ENCODE results near the gene CLDN6. TPM values are rescaled to one million over a fixed set of nuclear protein-coding genes. Genes with fewer than 3 reads are reported as not detected.

Gene CLDN6
- polyA plus RNA-seq, 4 donors = 0.04 to 24.4 TPM; not detected in 2

- Histone ChIP-seq H3K36me3 (ENCODE audit: control insufficient read depth in 3 of 3, insufficient read depth in 2 of 3, low read depth in 1 of 3, low read length in 3 of 3) (peaks cover 0 to 4% (median 0%) of the 10 kb centered on the region in 3 donors), H3K27me3 (ENCODE audit: control insufficient read depth in 3 of 3, insufficient read depth in 3 of 3, low read length in 3 of 3) (peaks cover 0 to 33% (median 16%) of the 10 kb centered on the region in 3 donors), H3K27ac (ENCODE audit: low read depth in 1 of 3, low read length in 2 of 3) (peak overlapping the region in 2 of 3 donors; percentile 8 to 50), H3K9me3 (ENCODE audit: control insufficient read depth in 2 of 2, insufficient read depth in 1 of 2, low read depth in 1 of 2, low read length in 1 of 2) (no peaks in the 10 kb centered on the region), H3K4me3 (ENCODE audit: low read depth in 1 of 3, low read length in 3 of 3) (peak overlapping the region; percentile 57 to 75 (median 59)), H3K4me1 (ENCODE audit: control insufficient read depth in 3 of 3, insufficient read depth in 2 of 3, low read depth in 1 of 3, low read length in 2 of 3) (peaks cover 0 to 23% (median 0%) of the 10 kb centered on the region in 3 donors)
- FAIRE-seq (no peak), DNase-seq (peak; percentile 66 to 71)
- WGBS, 3 donors = 1 to 3% (median 2%) methylated on average over 31 to 40 of the region's 40 CpGs
These were observed 18.2 kb upstream of the CLDN6 start for GRCh38 chr16:3035972-3036725.

DNA sequence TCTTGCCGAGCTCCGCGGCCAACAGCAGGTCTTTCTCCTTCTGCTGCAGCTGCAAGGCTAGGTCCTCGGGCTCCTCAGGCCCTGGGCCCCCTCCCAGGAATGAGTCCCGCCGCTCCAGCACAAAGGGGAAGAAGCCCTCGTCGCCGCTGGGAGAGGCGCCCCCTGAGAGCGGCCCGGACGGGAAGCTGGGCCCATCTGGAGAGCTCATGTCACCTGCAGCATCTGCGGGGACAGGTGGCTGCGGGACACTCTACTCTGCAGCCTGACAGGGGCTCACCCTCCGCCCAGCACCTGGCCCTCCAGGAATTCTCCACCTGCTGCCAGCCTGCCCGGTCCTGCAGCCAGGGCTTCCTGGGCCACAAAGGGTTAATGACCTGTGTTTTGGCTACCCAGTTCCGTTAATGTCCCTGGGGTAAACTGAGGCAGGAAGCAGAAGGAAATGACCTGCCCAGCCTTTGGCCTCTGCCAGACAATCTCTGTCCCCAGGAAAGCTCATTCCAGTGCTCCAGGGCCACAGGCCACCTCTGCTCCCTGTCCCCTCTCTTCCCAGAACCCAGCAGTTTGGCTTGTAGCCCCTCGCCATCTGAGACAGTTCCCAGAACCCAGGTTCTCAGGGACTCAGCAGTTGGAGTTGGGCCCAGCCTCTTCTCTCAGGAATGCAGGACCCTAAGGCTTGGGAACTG is 17.4 kb upstream of the CLDN6 start:
- peaks cover 0 to 5% (median 0%) of the 10 kb centered on the region in 3 donors for H3K36me3 ChIP-seq (ENCODE audit: control insufficient read depth in 3 of 3, insufficient read depth in 2 of 3, low read depth in 1 of 3, low read length in 3 of 3)
- DNase-seq (no peak), FAIRE-seq (no peak)
- H3K27me3 ChIP-seq (ENCODE audit: control insufficient read depth in 3 of 3, insufficient read depth in 3 of 3, low read length in 3 of 3) = peaks cover 0 to 35% (median 18%) of the 10 kb centered on the region in 3 donors
- no peaks in the 10 kb centered on the region for H3K9me3 ChIP-seq (ENCODE audit: control insufficient read depth in 2 of 2, insufficient read depth in 1 of 2, low read depth in 1 of 2, low read length in 1 of 2)
- no peak overlapping the region for H3K27ac ChIP-seq (ENCODE audit: low read depth in 1 of 3, low read length in 2 of 3)
- WGBS, 3 donors = 45 to 60% (median 56%) methylated on average over 14 to 19 of the region's 19 CpGs
- peak overlapping the region in 2 of 3 donors; percentile 59 to 75 for H3K4me3 ChIP-seq (ENCODE audit: low read depth in 1 of 3, low read length in 3 of 3)
- H3K4me1 ChIP-seq (ENCODE audit: control insufficient read depth in 3 of 3, insufficient read depth in 2 of 3, low read depth in 1 of 3, low read length in 2 of 3) = peaks cover 0 to 23% (median 0%) of the 10 kb centered on the region in 3 donors

- FAIRE-seq = no peak
- WGBS, 3 donors = 12 to 26% (median 18%) methylated on average over 7 of the region's 7 CpGs
- H3K9me3 ChIP-seq (ENCODE audit: control insufficient read depth in 2 of 2, insufficient read depth in 1 of 2, low read depth in 1 of 2, low read length in 1 of 2) = no peaks in the 10 kb centered on the region
- no peak overlapping the region for H3K4me3 ChIP-seq (ENCODE audit: low read depth in 1 of 3, low read length in 3 of 3)
- no peak overlapping the region for H3K27ac ChIP-seq (ENCODE audit: low read depth in 1 of 3, low read length in 2 of 3)
- H3K27me3 ChIP-seq (ENCODE audit: control insufficient read depth in 3 of 3, insufficient read depth in 3 of 3, low read length in 3 of 3) = peaks cover 0 to 49% (median 9%) of the 10 kb centered on the region in 3 donors
- H3K4me1 ChIP-seq (ENCODE audit: control insufficient read depth in 3 of 3, insufficient read depth in 2 of 3, low read depth in 1 of 3, low read length in 2 of 3) = peaks cover 0 to 23% (median 0%) of the 10 kb centered on the region in 3 donors
- peaks cover 0 to 23% (median 0%) of the 10 kb centered on the region in 3 donors for H3K36me3 ChIP-seq (ENCODE audit: control insufficient read depth in 3 of 3, insufficient read depth in 2 of 3, low read depth in 1 of 3, low read length in 3 of 3)
- DNase-seq = peak in 1 of 2 donors; percentile 37
These were observed 14.6 kb upstream of the CLDN6 start for GRCh38 chr16:3032624-3033023.

- H3K27ac ChIP-seq (ENCODE audit: low read depth in 1 of 3, low read length in 2 of 3) = no peak overlapping the region
- FAIRE-seq = no peak
- peaks cover 0 to 21% (median 0%) of the 10 kb centered on the region in 3 donors for H3K4me1 ChIP-seq (ENCODE audit: control insufficient read depth in 3 of 3, insufficient read depth in 2 of 3, low read depth in 1 of 3, low read length in 2 of 3)
- peaks cover 0 to 44% (median 5%) of the 10 kb centered on the region in 3 donors for H3K36me3 ChIP-seq (ENCODE audit: control insufficient read depth in 3 of 3, insufficient read depth in 2 of 3, low read depth in 1 of 3, low read length in 3 of 3)
- DNase-seq = no peak
- no peaks in the 10 kb centered on the region for H3K9me3 ChIP-seq (ENCODE audit: control insufficient read depth in 2 of 2, insufficient read depth in 1 of 2, low read depth in 1 of 2, low read length in 1 of 2)
- peaks cover 0 to 35% (median 9%) of the 10 kb centered on the region in 3 donors for H3K27me3 ChIP-seq (ENCODE audit: control insufficient read depth in 3 of 3, insufficient read depth in 3 of 3, low read length in 3 of 3)
- 83 to 91% (median 89%) methylated on average over 27 to 33 of the region's 33 CpGs for WGBS, 3 donors
- no peak overlapping the region for H3K4me3 ChIP-seq (ENCODE audit: low read depth in 1 of 3, low read length in 3 of 3)
These were observed 12.5 kb upstream of the CLDN6 start for GRCh38 chr16:3030222-3031212.

DNA sequence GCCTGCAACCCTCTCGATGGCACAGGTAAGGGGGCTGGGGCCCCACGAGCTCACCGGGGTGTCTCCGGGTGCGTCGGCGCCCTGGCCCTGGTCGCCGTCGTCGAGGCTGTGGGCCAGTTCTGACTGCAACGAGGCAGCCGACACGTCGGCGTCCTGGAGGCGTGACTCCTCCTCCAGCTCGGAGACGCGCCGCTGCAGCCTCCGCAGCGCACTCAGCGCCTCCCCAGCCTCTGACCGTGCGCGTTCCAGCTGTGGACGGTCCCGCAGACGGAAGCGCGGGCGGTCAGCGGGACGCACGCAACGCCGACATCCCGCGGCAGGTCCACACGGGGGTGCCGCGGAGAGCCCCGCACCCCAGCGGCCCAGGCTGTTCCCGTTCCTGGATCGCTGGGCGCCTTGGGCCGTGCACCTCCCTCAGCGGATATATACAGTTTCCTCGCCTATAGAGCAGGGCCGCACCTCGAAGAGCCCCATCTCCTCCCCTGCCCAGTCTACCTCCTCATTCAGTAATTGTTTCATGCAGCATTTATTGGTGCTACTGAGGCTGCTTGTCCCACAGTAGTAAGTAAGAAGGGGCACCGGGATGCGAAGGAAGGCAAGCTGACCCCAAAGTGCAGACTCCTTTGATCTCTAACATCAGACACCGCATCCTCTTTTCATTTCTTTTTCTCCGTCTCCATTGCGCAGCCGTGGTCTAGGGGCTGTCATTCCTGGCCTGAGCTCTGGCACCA is 11.7 kb upstream of the CLDN6 start:
- H3K27me3 ChIP-seq (ENCODE audit: control insufficient read depth in 3 of 3, insufficient read depth in 3 of 3, low read length in 3 of 3) = peaks cover 0 to 32% (median 9%) of the 10 kb centered on the region in 3 donors
- WGBS, 3 donors = 18 to 48% (median 42%) methylated on average over 22 to 59 of the region's 59 CpGs
- H3K4me1 ChIP-seq (ENCODE audit: control insufficient read depth in 3 of 3, insufficient read depth in 2 of 3, low read depth in 1 of 3, low read length in 2 of 3) = peaks cover 0 to 25% (median 0%) of the 10 kb centered on the region in 3 donors
- no peak for FAIRE-seq
- H3K27ac ChIP-seq (ENCODE audit: low read depth in 1 of 3, low read length in 2 of 3) = no peak overlapping the region
- no peaks in the 10 kb centered on the region for H3K9me3 ChIP-seq (ENCODE audit: control insufficient read depth in 2 of 2, insufficient read depth in 1 of 2, low read depth in 1 of 2, low read length in 1 of 2)
- DNase-seq = peak in 1 of 2 donors; percentile 46
- H3K36me3 ChIP-seq (ENCODE audit: control insufficient read depth in 3 of 3, insufficient read depth in 2 of 3, low read depth in 1 of 3, low read length in 3 of 3) = peaks cover 0 to 49% (median 5%) of the 10 kb centered on the region in 3 donors
- no peak overlapping the region for H3K4me3 ChIP-seq (ENCODE audit: low read depth in 1 of 3, low read length in 3 of 3)

- Histone ChIP-seq H3K4me3 (ENCODE audit: low read depth in 1 of 3, low read length in 3 of 3) (peak overlapping the region in 1 of 3 donors; percentile 5), H3K4me1 (ENCODE audit: control insufficient read depth in 3 of 3, insufficient read depth in 2 of 3, low read depth in 1 of 3, low read length in 2 of 3) (peaks cover 0 to 25% (median 0%) of the 10 kb centered on the region in 3 donors), H3K9me3 (ENCODE audit: control insufficient read depth in 2 of 2, insufficient read depth in 1 of 2, low read depth in 1 of 2, low read length in 1 of 2) (no peaks in the 10 kb centered on the region), H3K27ac (ENCODE audit: low read depth in 1 of 3, low read length in 2 of 3) (no peak overlapping the region), H3K36me3 (ENCODE audit: control insufficient read depth in 3 of 3, insufficient read depth in 2 of 3, low read depth in 1 of 3, low read length in 3 of 3) (peaks cover 0 to 47% (median 5%) of the 10 kb centered on the region in 3 donors), H3K27me3 (ENCODE audit: control insufficient read depth in 3 of 3, insufficient read depth in 3 of 3, low read length in 3 of 3) (peaks cover 0 to 32% (median 9%) of the 10 kb centered on the region in 3 donors)
- 40 to 74% (median 66%) methylated on average over 13 to 15 of the region's 15 CpGs for WGBS, 3 donors
- no peak for DNase-seq
- FAIRE-seq = no peak
These were observed 10.8 kb upstream of the CLDN6 start for GRCh38 chr16:3028716-3029319.

DNA sequence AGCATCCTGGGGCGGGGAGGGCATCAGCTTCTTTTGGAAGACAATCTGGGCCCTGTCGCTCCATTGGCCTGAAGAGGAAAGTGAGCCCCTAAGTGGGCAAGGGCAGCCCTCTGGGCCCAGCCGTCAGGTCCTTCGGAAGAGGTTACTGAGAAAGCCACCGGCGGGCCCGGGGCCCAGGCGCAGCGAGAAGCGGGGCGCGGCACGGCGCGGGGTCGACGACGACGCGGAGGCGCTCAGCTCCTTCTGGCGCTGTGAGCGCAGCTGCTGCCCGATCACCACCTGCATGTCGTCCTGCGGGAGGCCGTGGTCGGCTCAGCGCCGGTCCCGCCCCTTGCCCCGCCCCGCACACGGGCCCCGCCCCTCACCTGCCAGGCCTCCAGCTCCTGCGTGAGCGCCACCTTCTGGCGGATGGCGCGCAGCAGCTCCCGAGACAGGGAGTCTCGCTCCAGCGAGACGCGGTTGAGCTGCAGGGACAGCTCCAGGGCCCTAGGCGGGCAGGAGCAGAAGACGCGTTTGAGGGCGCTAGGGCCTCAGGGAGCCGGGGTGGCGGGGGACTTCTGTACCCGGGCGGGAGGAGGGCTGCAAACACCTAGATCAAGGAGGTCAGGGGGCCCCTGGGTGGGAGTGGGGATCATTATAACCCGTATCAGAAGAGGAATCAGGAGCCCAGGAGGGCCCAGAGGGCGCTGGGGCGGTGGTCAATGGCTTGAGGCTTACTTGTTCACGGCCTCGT is 10.2 kb upstream of the CLDN6 start:
- Histone ChIP-seq H3K36me3 (ENCODE audit: control insufficient read depth in 3 of 3, insufficient read depth in 2 of 3, low read depth in 1 of 3, low read length in 3 of 3) (peaks cover 0 to 48% (median 5%) of the 10 kb centered on the region in 3 donors), H3K4me1 (ENCODE audit: control insufficient read depth in 3 of 3, insufficient read depth in 2 of 3, low read depth in 1 of 3, low read length in 2 of 3) (peaks cover 0 to 32% (median under 1%) of the 10 kb centered on the region in 3 donors), H3K27ac (ENCODE audit: low read depth in 1 of 3, low read length in 2 of 3) (peak overlapping the region in 2 of 3 donors; percentile 27 to 39), H3K4me3 (ENCODE audit: low read depth in 1 of 3, low read length in 3 of 3) (peak overlapping the region in 1 of 3 donors; percentile 7), H3K9me3 (ENCODE audit: control insufficient read depth in 2 of 2, insufficient read depth in 1 of 2, low read depth in 1 of 2, low read length in 1 of 2) (no peaks in the 10 kb centered on the region), H3K27me3 (ENCODE audit: control insufficient read depth in 3 of 3, insufficient read depth in 3 of 3, low read length in 3 of 3) (peaks cover 0 to 32% (median 9%) of the 10 kb centered on the region in 3 donors)
- 8 to 9% (median 9%) methylated on average over 48 to 58 of the region's 58 CpGs for WGBS, 3 donors
- no peak for FAIRE-seq
- DNase-seq = peak; percentile 89 to 95
